ENCODE results near the gene PRLHR. TPM values are rescaled to one million over a fixed set of nuclear protein-coding genes. Genes with fewer than 3 reads are reported as not detected.

The PRLHR gene
- total RNA-seq, 3 donors from 2014 or later = not detected

- intact Hi-C loops (cut with DNase I, micrococcal nuclease) = no loop called here
- H3K9me3 ChIP-seq = no peaks in the 10 kb centered on the region
- H3K4me1 ChIP-seq (ENCODE audit: low read depth) = no peaks in the 10 kb centered on the region
- ATAC-seq (no peak), DNase-seq (no peak)
- no peak overlapping the region for H3K4me3 ChIP-seq
- TF ChIP-seq, protein P1, sequence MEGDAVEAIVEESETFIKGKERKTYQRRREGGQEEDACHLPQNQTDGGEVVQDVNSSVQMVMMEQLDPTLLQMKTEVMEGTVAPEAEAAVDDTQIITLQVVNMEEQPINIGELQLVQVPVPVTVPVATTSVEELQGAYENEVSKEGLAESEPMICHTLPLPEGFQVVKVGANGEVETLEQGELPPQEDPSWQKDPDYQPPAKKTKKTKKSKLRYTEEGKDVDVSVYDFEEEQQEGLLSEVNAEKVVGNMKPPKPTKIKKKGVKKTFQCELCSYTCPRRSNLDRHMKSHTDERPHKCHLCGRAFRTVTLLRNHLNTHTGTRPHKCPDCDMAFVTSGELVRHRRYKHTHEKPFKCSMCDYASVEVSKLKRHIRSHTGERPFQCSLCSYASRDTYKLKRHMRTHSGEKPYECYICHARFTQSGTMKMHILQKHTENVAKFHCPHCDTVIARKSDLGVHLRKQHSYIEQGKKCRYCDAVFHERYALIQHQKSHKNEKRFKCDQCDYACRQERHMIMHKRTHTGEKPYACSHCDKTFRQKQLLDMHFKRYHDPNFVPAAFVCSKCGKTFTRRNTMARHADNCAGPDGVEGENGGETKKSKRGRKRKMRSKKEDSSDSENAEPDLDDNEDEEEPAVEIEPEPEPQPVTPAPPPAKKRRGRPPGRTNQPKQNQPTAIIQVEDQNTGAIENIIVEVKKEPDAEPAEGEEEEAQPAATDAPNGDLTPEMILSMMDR (IDR thresholded peaks at IDR 0.05) = no peak
- H3K36me3 ChIP-seq (ENCODE audit: low read depth) = no peaks in the 10 kb centered on the region
These were observed 15.1 kb upstream of the PRLHR start for GRCh38 chr10:118610577-118610976.

DNA sequence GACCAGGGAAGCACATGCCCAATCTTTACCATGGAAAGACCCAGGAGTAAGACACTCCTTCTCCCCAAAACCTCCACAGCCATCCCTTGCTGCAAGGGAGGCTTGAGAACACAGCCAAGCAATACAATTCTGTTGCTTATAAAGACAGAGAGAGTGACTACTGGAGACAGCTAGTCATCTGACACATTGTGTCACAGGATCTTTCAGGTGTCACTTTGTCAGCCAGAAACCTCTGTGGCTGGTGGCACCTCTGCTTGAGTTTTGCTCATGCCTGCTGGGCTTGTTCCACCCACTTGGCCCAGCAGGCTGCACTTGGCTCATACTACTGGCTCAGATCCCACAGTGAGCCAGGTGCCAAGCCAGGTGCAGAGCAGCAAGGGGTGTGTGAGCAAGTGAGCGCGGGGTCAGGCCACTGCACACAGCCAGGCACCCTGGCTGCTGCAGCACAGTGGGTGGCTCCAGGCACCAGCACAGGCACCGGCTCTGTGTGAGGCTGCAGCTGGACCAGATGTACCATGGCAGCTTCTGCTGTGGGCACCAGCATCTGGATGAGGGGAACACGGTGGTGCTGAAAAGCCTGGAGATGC, 12.4 kb upstream of the PRLHR start:
- ATAC-seq = no peak
- no peak for DNase-seq

DNA sequence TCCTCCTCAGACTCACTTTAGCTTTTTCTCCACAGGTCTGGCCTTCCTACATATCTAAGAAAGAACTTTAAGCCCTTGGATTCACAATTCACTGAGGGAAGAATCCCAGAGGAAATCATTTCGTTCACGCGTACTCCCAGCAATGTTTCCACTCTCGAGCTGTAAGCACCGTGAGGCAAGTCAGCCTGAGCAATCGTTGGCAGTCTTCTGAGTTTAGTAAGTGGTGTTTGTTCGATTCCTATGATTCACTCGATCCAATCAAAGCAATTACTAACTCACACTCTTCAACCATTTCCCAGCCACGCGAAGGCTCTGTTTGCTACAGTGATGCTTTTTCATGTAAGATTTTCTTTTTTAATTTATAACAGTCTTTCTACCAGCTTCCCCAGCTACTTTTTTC, 10.2 kb upstream of the PRLHR start:
- intact Hi-C loops (cut with DNase I, micrococcal nuclease) = no loop called here
- TF ChIP-seq, protein P1 (IDR thresholded peaks at IDR 0.05) = no peak
- Histone ChIP-seq H3K36me3 (ENCODE audit: low read depth) (no peaks in the 10 kb centered on the region), H3K4me1 (ENCODE audit: low read depth) (no peaks in the 10 kb centered on the region), H3K4me3 (no peak overlapping the region), H3K9me3 (no peaks in the 10 kb centered on the region)
- DNase-seq (no peak), ATAC-seq (no peak)

More for the DNA sequence above, 12.4 kb upstream of the PRLHR start:
- TF ChIP-seq, protein P1 (IDR thresholded peaks at IDR 0.05) = no peak
- Histone ChIP-seq H3K9me3 (no peaks in the 10 kb centered on the region), H3K4me3 (no peak overlapping the region), H3K4me1 (ENCODE audit: low read depth) (no peaks in the 10 kb centered on the region), H3K36me3 (ENCODE audit: low read depth) (no peaks in the 10 kb centered on the region)
- intact Hi-C loops (cut with DNase I, micrococcal nuclease) = no loop called here

DNA sequence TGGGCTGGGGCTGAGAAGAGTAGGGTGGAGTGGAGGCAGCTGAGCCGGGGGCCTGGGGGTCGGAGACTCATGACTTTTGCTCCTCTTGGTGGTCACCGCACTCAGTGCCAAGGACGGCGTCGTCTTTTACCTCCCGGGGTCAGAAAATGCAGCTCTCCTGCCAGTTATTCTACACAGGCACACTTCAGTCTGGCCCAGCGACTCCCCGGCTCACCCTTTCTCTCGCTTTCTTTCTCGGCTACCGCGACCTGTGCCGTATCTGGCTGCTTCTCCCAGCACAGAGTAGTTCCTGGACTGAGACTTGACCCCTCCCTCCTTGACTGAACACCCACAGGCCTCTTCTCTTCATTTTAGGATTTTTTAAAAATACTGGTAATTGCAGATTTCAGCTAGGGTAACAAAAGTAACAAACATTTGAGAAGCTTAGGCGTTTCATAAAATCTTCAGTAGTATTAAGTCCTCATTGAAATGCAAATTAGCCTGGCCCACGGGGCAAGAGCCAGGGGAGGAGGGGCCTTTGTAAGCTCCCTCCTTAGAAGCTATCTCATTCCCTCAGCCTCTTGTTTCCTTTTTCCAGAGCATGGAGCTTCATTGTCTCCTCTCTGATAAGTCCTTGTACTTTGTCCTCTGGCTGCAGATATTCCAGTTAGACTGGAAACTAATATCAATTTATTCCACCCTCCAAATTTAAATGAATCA, 1.1 kb upstream of the PRLHR start:
- ATAC-seq = no peak
- intact Hi-C loops (cut with DNase I, micrococcal nuclease) = no loop called here
- Histone ChIP-seq H3K36me3 (ENCODE audit: low read depth) (no peaks in the 10 kb centered on the region), H3K4me3 (no peak overlapping the region), H3K9me3 (no peaks in the 10 kb centered on the region), H3K4me1 (ENCODE audit: low read depth) (no peaks in the 10 kb centered on the region)
- no peak for DNase-seq
- TF ChIP-seq, protein P1 (IDR thresholded peaks at IDR 0.05) = no peak

GRCh38 chr10:118595064-118595420, 406 bp downstream of the PRLHR start:
- intact Hi-C loops (cut with DNase I, micrococcal nuclease) = no loop called here
- no peak for DNase-seq
- Histone ChIP-seq H3K36me3 (ENCODE audit: low read depth) (no peaks in the 10 kb centered on the region), H3K4me3 (no peak overlapping the region), H3K9me3 (no peaks in the 10 kb centered on the region), H3K4me1 (ENCODE audit: low read depth) (no peaks in the 10 kb centered on the region)
- ATAC-seq = no peak
- TF ChIP-seq, protein P1 (IDR thresholded peaks at IDR 0.05) = no peak

All from mucosa of descending colon (tissue), 3 donors.